ENCODE data around the gene TMEM117. TPM values are rescaled to one million over a fixed set of nuclear protein-coding genes. Genes with fewer than 3 reads are reported as not detected.
"Not testable (repeated sequence)": the region's sequence is repeated elsewhere in the genome, so short reads cannot be mapped to it uniquely, and the experiment has no call there.

Gene TMEM117
- polyA plus RNA-seq, 3 donors, result 1.9 to 4.0 (median 2.5) TPM

GRCh38 chr12:43832463-43833168 lies 3.3 kb upstream of the TMEM117 start:
- no peak overlapping the region for H3K27ac ChIP-seq (ENCODE audit: low read depth, low read length)
- WGBS, 3 donors, result 56 to 71% (median 67%) methylated on average over 4 of the region's 4 CpGs

GRCh38 chr12:43835264-43835655 lies 621 bp upstream of the TMEM117 start:
- no peak overlapping the region for H3K27ac ChIP-seq (ENCODE audit: low read depth, low read length)
- WGBS, 3 donors, result 42 to 47% (median 43%) methylated on average over 6 of the region's 6 CpGs

GRCh38 chr12:43836475-43836989 lies 651 bp downstream of the TMEM117 start:
- 1 to 2% (median 1%) methylated on average over 8 of the region's 8 CpGs for WGBS, 3 donors
- no peak overlapping the region for H3K27ac ChIP-seq (ENCODE audit: low read depth, low read length)

- WGBS, 3 donors, result 89 to 96% (median 90%) methylated on average over 4 of the region's 4 CpGs
- no peak overlapping the region for H3K27ac ChIP-seq (ENCODE audit: low read depth, low read length)
Observed at GRCh38 chr12:43840338-43840737, 4.5 kb downstream of the TMEM117 start.

GRCh38 chr12:43841253-43841652 lies 5.4 kb downstream of the TMEM117 start:
- WGBS, 3 donors, result 77 to 98% (median 95%) methylated on average over 3 of the region's 3 CpGs

GRCh38 chr12:43842259-43842658 lies 6.4 kb downstream of the TMEM117 start:
- 53 to 94% (median 91%) methylated on average over 1 of the region's 1 CpG for WGBS, 3 donors
- H3K27ac ChIP-seq (ENCODE audit: low read depth, low read length), result no peak overlapping the region

More at GRCh38 chr12:43841253-43841652, 5.4 kb downstream of the TMEM117 start:
- H3K27ac ChIP-seq (ENCODE audit: low read depth, low read length), result no peak overlapping the region

GRCh38 chr12:43847425-43848225 lies 11.7 kb downstream of the TMEM117 start:
- 84 to 88% (median 85%) methylated on average over 4 of the region's 4 CpGs for WGBS, 3 donors
- H3K27ac ChIP-seq (ENCODE audit: low read depth, low read length), result not testable (repeated sequence)

- no peak overlapping the region for H3K27ac ChIP-seq (ENCODE audit: low read depth, low read length)
- 75 to 92% (median 91%) methylated on average over 4 of the region's 4 CpGs for WGBS, 3 donors
Observed at GRCh38 chr12:43848226-43848507, 12.3 kb downstream of the TMEM117 start.

GRCh38 chr12:43848786-43849185 lies 12.9 kb downstream of the TMEM117 start:
- H3K27ac ChIP-seq (ENCODE audit: low read depth, low read length), result no peak overlapping the region
- WGBS, 3 donors, result 83 to 95% (median 90%) methylated on average over 3 of the region's 3 CpGs

- 93 to 98% (median 97%) methylated on average over 1 of the region's 1 CpG for WGBS, 3 donors
- no peak overlapping the region for H3K27ac ChIP-seq (ENCODE audit: low read depth, low read length)
Observed at GRCh38 chr12:43852744-43853143, 16.9 kb downstream of the TMEM117 start.

GRCh38 chr12:43856972-43857371 lies 21.1 kb downstream of the TMEM117 start:
- 81 to 85% (median 83%) methylated on average over 2 of the region's 2 CpGs for WGBS, 3 donors

GRCh38 chr12:43858096-43858495 lies 22.2 kb downstream of the TMEM117 start:
- H3K27ac ChIP-seq (ENCODE audit: low read depth, low read length), result no peak overlapping the region
- 69 to 91% (median 91%) methylated on average over 7 of the region's 7 CpGs for WGBS, 3 donors

More at GRCh38 chr12:43856972-43857371, 21.1 kb downstream of the TMEM117 start:
- H3K27ac ChIP-seq (ENCODE audit: low read depth, low read length), result no peak overlapping the region

GRCh38 chr12:43858991-43859390 lies 23.1 kb downstream of the TMEM117 start:
- no peak overlapping the region for H3K27ac ChIP-seq (ENCODE audit: low read depth, low read length)
- 88 to 92% (median 92%) methylated on average over 6 of the region's 6 CpGs for WGBS, 3 donors

- no peak overlapping the region for H3K27ac ChIP-seq (ENCODE audit: low read depth, low read length)
- WGBS, 3 donors, result 83 to 87% (median 85%) methylated on average over 7 of the region's 7 CpGs
Observed at GRCh38 chr12:43861015-43861839, 25.3 kb downstream of the TMEM117 start.

GRCh38 chr12:43861840-43862150 lies 25.9 kb downstream of the TMEM117 start:
- H3K27ac ChIP-seq (ENCODE audit: low read depth, low read length), result no peak overlapping the region
- WGBS, 3 donors, result 84 to 95% (median 86%) methylated on average over 3 of the region's 3 CpGs

- 96 to 98% (median 98%) methylated on average over 23 of the region's 23 CpGs for WGBS, 3 donors
- no peak overlapping the region for H3K27ac ChIP-seq (ENCODE audit: low read depth, low read length)
Observed at GRCh38 chr12:43863770-43864366, 28.0 kb downstream of the TMEM117 start.

GRCh38 chr12:43864557-43864956 lies 28.7 kb downstream of the TMEM117 start:
- H3K27ac ChIP-seq (ENCODE audit: low read depth, low read length), result not testable (repeated sequence)
- 83 to 95% (median 92%) methylated on average over 5 of the region's 5 CpGs for WGBS, 3 donors

- WGBS, 3 donors, result 73 to 89% (median 81%) methylated on average over 1 of the region's 1 CpG
Observed at GRCh38 chr12:43869184-43869583, 33.3 kb downstream of the TMEM117 start.

GRCh38 chr12:43869765-43870164 lies 33.9 kb downstream of the TMEM117 start:
- not testable (repeated sequence) for H3K27ac ChIP-seq (ENCODE audit: low read depth, low read length)

More at GRCh38 chr12:43869184-43869583, 33.3 kb downstream of the TMEM117 start:
- no peak overlapping the region for H3K27ac ChIP-seq (ENCODE audit: low read depth, low read length)

Data from adipose tissue (tissue), 3 donors.